C4-2B (cell line): ENCODE measurements around the gene ARID4B.
"Not testable (repeated sequence)": the region's sequence is repeated elsewhere in the genome, so short reads cannot be mapped to it uniquely, and the experiment has no call there.

ENCODE experiments used
- H3K27ac ChIP-seq: fragments of 450-650 bp; 2 replicates; pipeline ENCODE4 v1.5.1; 2017
- ZFX ChIP-seq: fragments of 450-650 bp; IDR thresholded peaks from 2 replicates; pipeline ENCODE4 v1.6.1; 2017
- TF ChIP-seq, protein P1 (sequence below): fragments of 450-650 bp; conservative IDR thresholded peaks from 2 replicates; pipeline ENCODE4 v1.5.1; 2017; ENCODE audit warnings: mild to moderate bottlenecking

Gene ARID4B

DNA sequence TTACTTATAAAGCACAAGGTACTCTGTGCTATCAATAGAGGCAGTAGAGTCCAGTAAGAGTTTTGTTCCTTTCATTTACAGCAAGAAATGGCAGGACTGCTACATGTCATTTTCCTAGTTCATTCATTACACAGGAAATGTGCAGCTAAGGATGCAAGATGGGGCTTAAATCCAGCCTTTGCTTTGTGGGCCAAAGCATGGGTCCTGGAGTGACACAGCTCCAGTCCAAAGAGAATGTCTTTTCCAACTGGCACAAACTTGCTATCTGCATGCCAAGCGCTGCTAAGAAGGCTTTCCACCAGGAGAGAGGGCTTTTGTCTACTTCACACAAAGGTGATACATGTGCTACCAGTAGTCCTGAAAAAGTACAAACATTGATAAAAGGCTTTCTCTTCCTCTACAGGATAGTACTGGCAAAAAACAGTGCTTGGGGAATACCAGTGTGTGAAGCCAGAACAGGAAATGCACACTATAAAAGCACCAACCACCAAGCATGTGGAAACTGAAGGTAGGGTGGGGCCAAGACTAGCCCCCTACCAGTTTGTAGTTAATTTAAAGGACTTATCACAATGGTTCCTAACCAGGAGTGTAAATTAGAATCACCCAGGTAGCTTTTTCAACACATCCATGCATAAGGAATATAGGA is 68.7 kb downstream of the ARID4B start:
- H3K27ac ChIP-seq, result no peak overlapping the region; the same call in 1 of the 2 replicates
- TF ChIP-seq ZFX, result no peak
- TF ChIP-seq, protein P1, sequence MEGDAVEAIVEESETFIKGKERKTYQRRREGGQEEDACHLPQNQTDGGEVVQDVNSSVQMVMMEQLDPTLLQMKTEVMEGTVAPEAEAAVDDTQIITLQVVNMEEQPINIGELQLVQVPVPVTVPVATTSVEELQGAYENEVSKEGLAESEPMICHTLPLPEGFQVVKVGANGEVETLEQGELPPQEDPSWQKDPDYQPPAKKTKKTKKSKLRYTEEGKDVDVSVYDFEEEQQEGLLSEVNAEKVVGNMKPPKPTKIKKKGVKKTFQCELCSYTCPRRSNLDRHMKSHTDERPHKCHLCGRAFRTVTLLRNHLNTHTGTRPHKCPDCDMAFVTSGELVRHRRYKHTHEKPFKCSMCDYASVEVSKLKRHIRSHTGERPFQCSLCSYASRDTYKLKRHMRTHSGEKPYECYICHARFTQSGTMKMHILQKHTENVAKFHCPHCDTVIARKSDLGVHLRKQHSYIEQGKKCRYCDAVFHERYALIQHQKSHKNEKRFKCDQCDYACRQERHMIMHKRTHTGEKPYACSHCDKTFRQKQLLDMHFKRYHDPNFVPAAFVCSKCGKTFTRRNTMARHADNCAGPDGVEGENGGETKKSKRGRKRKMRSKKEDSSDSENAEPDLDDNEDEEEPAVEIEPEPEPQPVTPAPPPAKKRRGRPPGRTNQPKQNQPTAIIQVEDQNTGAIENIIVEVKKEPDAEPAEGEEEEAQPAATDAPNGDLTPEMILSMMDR, result no peak; the same call in 1 of the 2 replicates

DNA sequence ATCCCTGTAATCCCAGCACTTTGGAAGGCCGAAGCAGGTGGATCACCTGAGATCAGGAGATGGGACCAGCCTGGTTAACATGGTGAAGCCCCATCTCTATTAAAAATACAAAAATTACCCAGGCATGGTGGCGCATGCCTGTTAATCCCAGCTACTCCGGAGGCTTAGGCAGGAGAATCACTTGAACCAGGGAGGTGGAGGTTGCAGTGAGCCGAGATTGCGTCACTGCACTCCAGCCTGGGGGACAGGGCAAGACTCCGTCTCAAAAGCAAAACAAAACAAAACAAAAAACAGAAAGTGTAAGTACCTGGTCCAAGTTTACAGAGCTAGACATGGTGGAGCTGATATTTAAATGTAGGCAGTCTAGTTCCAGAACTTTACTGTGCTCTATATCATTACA is 69.9 kb downstream of the ARID4B start:
- not testable (repeated sequence) for H3K27ac ChIP-seq

- no peak overlapping the region for H3K27ac ChIP-seq
- TF ChIP-seq, protein P1, result no peak
Measured at GRCh38 chr1:235254721-235255120, 73.3 kb downstream of the ARID4B start.

DNA sequence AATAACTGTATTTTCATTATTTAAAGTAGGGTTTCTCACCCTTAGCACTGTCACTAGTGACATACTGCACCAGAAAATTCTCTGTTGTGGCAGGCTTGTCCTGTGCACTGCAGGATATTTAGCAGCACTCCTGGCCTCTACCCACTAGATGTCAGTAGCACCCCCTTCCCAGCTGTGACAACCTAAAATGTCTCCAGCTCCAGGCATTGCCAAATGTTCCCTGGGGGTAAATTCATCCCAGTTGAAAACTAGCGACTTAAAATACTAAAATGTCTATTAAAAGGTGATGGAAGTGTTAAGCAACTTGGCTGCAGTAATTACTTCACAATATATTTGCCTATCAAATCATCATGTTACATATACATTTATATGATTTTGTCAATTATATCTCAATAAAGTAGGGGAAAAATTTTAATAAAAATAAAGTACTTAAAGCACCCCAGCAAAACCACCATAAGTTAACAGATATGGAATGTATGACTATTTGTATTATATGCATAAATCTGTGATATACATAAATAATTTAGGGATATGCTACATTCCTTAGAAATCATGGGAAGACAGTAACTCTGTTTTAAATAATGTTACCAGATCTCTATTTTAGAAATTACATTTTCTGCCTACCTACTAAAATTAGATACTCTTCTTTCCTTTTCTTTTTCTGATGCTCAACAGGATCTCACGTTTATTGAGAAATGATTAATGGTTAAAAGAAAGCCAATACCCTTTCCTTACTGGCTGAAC is 74.6 kb downstream of the ARID4B start:
- no peak overlapping the region for H3K27ac ChIP-seq
- TF ChIP-seq, protein P1, result peak; percentile 98
- no peak for TF ChIP-seq ZFX

GRCh38 chr1:235250430-235250829 is 77.5 kb downstream of the ARID4B start:
- TF ChIP-seq ZFX, result no peak
- TF ChIP-seq, protein P1, result no peak
- H3K27ac ChIP-seq, result no peak overlapping the region

DNA sequence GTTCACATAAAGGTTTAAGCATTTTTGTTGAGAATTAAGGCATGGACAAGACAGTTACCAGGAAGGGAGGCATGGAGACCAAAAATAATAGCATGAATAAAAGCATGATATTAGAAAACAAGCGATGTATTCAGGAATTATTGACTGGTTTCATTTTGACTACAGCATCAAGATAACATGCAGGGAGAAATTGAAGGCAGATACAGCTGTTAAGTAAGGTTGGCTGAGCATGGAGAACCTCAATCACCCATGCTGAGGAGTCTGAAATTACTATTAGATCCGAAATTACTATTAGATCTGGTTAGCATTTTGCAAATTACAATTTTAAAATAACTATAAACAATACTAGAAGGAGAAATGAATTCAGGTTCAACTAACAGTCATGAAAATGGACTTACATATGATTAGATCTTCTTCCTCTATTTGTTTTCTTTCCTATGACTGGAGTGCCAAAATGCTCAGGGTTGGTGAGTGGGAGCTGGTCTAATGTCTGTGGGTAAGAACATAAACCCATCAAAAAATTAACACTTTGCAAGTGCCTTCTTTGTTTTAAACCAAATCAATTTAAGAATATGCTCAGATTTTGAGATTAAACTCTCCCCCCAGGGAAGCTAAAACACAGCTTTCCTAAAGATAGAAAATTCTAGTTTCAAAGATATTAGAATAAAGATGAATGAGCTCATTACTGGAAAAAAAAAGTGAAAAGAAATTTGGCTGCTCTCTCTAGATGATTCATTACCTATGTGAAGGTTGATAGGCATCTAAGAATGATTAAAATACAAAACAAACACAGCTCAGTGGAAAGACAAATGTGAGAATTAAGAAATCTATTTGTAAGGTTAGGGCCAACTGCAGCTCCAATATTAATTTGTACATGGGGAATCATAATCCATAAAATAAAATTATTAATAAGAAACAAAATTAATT is 81.7 kb downstream of the ARID4B start:
- no peak for TF ChIP-seq ZFX
- TF ChIP-seq, protein P1, result no peak
- no peak overlapping the region for H3K27ac ChIP-seq

GRCh38 chr1:235244974-235245592 is 82.9 kb downstream of the ARID4B start:
- H3K27ac ChIP-seq, result no peak overlapping the region
- no peak for TF ChIP-seq ZFX
- TF ChIP-seq, protein P1, result no peak
